ENCODE data around the gene TMEM161A. TPM values are rescaled to one million over a fixed set of nuclear protein-coding genes. Genes with fewer than 3 reads are reported as not detected.

The TMEM161A gene
- polyA plus RNA-seq, 3 donors, result 14.3 to 22.5 (median 15.3) TPM

DNA sequence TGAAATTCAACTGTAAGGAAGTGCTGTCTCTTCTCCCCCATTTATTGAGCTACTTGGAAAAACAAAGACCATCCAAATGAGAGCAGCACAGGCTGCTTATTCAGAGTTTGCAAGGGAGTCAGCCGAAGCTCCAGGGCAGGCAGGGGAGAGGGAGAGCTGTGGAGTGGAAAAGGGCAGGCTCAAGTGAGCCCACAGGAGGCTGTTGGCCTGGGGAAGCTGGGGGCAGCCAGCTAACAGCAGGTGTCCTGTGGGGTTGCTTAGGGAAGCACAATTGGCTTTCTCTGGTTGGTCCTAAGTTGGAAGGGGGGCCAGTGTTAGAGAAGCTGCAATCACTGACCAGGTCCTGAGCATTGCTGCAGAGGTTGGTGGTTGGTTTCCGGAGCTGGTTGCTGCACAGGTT is 50.6 kb downstream of the TMEM161A start:
- H4K20me1 ChIP-seq (ENCODE audit: insufficient read depth, low read length), result no peaks in the 10 kb centered on the region
- no peak overlapping the region for H3K4me3 Mint-ChIP-seq
- WGBS (ENCODE audit: insufficient coverage), result 100% methylated on average over 1 of the region's 2 CpGs

DNA sequence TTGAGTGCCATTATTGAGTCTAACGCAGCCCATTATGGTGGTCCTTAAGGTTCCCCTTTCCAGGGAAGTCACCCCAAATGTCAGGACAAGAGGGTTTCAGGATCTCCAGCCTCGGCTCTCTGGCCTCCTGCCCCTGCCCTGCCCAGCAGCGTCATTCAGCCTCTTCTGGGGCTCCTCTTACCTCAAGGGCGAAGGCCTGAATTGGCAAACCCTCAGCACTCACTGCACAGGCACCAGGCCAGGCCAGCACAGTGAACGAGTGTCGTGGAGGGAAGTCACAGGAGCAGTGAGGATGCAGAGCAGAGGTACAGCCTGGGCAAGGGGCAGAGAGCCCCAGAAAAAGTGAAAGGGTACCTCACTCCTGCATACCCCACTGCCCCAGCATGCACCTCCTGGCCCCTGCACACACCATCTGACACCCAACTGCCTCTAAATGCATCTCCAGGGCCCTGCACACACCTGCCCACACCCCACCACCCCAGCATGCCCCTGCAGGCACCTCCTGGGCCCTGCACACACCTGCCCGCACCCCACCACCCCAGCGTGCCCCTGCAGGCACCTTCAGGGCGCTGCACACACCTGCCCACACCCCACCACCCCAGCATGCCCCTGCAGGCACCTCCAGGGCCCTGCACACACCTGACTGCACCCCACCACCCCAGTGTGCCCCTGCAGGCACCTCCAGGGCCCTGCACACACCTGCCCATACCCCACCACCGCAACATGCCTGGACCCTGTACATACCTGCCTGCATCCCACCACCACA is 54.7 kb downstream of the TMEM161A start:
- H3K9me3 Mint-ChIP-seq, result no peaks in the 10 kb centered on the region
- Histone ChIP-seq H3K27ac (ENCODE audit: low read depth in 1 of 2, low read length in 2 of 2) (no peak overlapping the region), H3K36me3 (replicated peaks in 1 of 2; ENCODE audit: control insufficient read depth in 1 of 2, insufficient read depth in 2 of 2, low read length in 2 of 2) (no peaks in the 10 kb centered on the region), H3K27me3 (ENCODE audit: control insufficient read depth in 2 of 2, insufficient read depth in 2 of 2, low read length in 2 of 2) (no peaks in the 10 kb centered on the region), H3K4me1 (ENCODE audit: control insufficient read depth in 1 of 2, insufficient read depth in 2 of 2, low read length in 2 of 2) (peaks cover 2 to 5% of the 10 kb centered on the region in 2 donors), H3K79me2 (ENCODE audit: insufficient read depth, low read length) (no peaks in the 10 kb centered on the region), H3K4me2 (replicated peaks; ENCODE audit: extremely low read depth, low read length, poor library complexity, severe bottlenecking) (no peak overlapping the region), H3K9ac (ENCODE audit: insufficient read depth, low read length, poor library complexity, severe bottlenecking) (no peak overlapping the region), H3K4me3 (replicated peaks in 1 of 3; ENCODE audit: low read depth in 2 of 3, low read length in 3 of 3) (no peak overlapping the region), H3K9me3 (replicated peaks in 1 of 2; ENCODE audit: control insufficient read depth in 1 of 2, insufficient read depth in 1 of 2, low read length in 2 of 2) (no peaks in the 10 kb centered on the region), H4K20me1 (ENCODE audit: insufficient read depth, low read length) (no peaks in the 10 kb centered on the region), H2AFZ (ENCODE audit: insufficient read depth, low read depth, low read length, poor library complexity, severe bottlenecking) (no peak overlapping the region)
- TF ChIP-seq, protein P1, sequence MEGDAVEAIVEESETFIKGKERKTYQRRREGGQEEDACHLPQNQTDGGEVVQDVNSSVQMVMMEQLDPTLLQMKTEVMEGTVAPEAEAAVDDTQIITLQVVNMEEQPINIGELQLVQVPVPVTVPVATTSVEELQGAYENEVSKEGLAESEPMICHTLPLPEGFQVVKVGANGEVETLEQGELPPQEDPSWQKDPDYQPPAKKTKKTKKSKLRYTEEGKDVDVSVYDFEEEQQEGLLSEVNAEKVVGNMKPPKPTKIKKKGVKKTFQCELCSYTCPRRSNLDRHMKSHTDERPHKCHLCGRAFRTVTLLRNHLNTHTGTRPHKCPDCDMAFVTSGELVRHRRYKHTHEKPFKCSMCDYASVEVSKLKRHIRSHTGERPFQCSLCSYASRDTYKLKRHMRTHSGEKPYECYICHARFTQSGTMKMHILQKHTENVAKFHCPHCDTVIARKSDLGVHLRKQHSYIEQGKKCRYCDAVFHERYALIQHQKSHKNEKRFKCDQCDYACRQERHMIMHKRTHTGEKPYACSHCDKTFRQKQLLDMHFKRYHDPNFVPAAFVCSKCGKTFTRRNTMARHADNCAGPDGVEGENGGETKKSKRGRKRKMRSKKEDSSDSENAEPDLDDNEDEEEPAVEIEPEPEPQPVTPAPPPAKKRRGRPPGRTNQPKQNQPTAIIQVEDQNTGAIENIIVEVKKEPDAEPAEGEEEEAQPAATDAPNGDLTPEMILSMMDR (IDR thresholded peaks at IDR 0.05), result no peak
- peaks cover 13% of the 10 kb centered on the region for H3K4me1 Mint-ChIP-seq
- H3K4me3 Mint-ChIP-seq, result no peak overlapping the region
- no peak for DNase-seq
- no peak overlapping the region for H3K27ac Mint-ChIP-seq
- intact Hi-C loops (cut with micrococcal nuclease), result no loop called here
- H3K27me3 Mint-ChIP-seq (ENCODE audit: low read depth in 3 of 3), result peaks cover 0 to 3% (median 0%) of the 10 kb centered on the region in 3 donors
- H3K36me3 Mint-ChIP-seq, result peaks cover 1 to 3% of the 10 kb centered on the region in 2 donors
- WGBS (ENCODE audit: insufficient coverage), result 94% methylated on average over 6 of the region's 10 CpGs

More for the DNA sequence above, 50.6 kb downstream of the TMEM161A start:
- Histone ChIP-seq H3K79me2 (ENCODE audit: insufficient read depth, low read length) (no peaks in the 10 kb centered on the region), H3K36me3 (replicated peaks in 1 of 2; ENCODE audit: control insufficient read depth in 1 of 2, insufficient read depth in 2 of 2, low read length in 2 of 2) (no peaks in the 10 kb centered on the region), H2AFZ (ENCODE audit: insufficient read depth, low read depth, low read length, poor library complexity, severe bottlenecking) (no peak overlapping the region), H3K9ac (ENCODE audit: insufficient read depth, low read length, poor library complexity, severe bottlenecking) (no peak overlapping the region), H3K27ac (ENCODE audit: low read depth in 1 of 2, low read length in 2 of 2) (no peak overlapping the region), H3K4me3 (replicated peaks in 1 of 3; ENCODE audit: low read depth in 2 of 3, low read length in 3 of 3) (no peak overlapping the region), H3K4me1 (ENCODE audit: control insufficient read depth in 1 of 2, insufficient read depth in 2 of 2, low read length in 2 of 2) (no peaks in the 10 kb centered on the region), H3K9me3 (replicated peaks in 1 of 2; ENCODE audit: control insufficient read depth in 1 of 2, insufficient read depth in 1 of 2, low read length in 2 of 2) (no peaks in the 10 kb centered on the region), H3K27me3 (ENCODE audit: control insufficient read depth in 2 of 2, insufficient read depth in 2 of 2, low read length in 2 of 2) (no peaks in the 10 kb centered on the region), H3K4me2 (replicated peaks; ENCODE audit: extremely low read depth, low read length, poor library complexity, severe bottlenecking) (no peak overlapping the region)
- Mint-ChIP-seq H3K27ac (peak overlapping the region in 1 of 7 donors; percentile 44), H3K27me3 (ENCODE audit: low read depth in 3 of 3) (peaks cover 0 to 3% (median 0%) of the 10 kb centered on the region in 3 donors), H3K36me3 (peaks cover 0 to 3% of the 10 kb centered on the region in 2 donors), H3K9me3 (no peaks in the 10 kb centered on the region), H3K4me1 (no peaks in the 10 kb centered on the region)
- intact Hi-C loops (cut with micrococcal nuclease), result no loop called here
- TF ChIP-seq, protein P1 (IDR thresholded peaks at IDR 0.05), result no peak
- no peak for DNase-seq

Measured in CD14-positive monocyte (primary cell).